Astrocyte of the cerebellum (primary cell): ENCODE results near the gene CALR3.

Experiments
- DNase-seq: peaks from one replicate; pipeline ENCODE4 v3.0.0-alpha.2; 2011; ENCODE audit warnings: low read depth
- H3K4me3 ChIP-seq: 2 replicates; pipeline ENCODE4 v1.5.1; 2011; ENCODE audit warnings: mild to moderate bottlenecking, low read depth, low read length, moderate library complexity
- in situ Hi-C: cut with HindIII; loops from 2 replicates; pipeline ENCODE4 v1.10.0; 2017; ENCODE audit warnings: low sequenced_read_pairs
- TF ChIP-seq, protein P1 (sequence below): IDR thresholded peaks from 2 replicates; pipeline ENCODE4 v1.5.1; 2012; ENCODE audit warnings: low read length, low read depth, moderate library complexity, mild to moderate bottlenecking; ENCODE audit errors: missing control alignments

CALR3 gene

GRCh38 chr19:16429759-16430091, 66.2 kb downstream of the CALR3 start:
- no peak overlapping the region for H3K4me3 ChIP-seq
- DNase-seq, result no peak
- TF ChIP-seq, protein P1, sequence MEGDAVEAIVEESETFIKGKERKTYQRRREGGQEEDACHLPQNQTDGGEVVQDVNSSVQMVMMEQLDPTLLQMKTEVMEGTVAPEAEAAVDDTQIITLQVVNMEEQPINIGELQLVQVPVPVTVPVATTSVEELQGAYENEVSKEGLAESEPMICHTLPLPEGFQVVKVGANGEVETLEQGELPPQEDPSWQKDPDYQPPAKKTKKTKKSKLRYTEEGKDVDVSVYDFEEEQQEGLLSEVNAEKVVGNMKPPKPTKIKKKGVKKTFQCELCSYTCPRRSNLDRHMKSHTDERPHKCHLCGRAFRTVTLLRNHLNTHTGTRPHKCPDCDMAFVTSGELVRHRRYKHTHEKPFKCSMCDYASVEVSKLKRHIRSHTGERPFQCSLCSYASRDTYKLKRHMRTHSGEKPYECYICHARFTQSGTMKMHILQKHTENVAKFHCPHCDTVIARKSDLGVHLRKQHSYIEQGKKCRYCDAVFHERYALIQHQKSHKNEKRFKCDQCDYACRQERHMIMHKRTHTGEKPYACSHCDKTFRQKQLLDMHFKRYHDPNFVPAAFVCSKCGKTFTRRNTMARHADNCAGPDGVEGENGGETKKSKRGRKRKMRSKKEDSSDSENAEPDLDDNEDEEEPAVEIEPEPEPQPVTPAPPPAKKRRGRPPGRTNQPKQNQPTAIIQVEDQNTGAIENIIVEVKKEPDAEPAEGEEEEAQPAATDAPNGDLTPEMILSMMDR, result no peak
- in situ Hi-C loops, result no loop called here

DNA sequence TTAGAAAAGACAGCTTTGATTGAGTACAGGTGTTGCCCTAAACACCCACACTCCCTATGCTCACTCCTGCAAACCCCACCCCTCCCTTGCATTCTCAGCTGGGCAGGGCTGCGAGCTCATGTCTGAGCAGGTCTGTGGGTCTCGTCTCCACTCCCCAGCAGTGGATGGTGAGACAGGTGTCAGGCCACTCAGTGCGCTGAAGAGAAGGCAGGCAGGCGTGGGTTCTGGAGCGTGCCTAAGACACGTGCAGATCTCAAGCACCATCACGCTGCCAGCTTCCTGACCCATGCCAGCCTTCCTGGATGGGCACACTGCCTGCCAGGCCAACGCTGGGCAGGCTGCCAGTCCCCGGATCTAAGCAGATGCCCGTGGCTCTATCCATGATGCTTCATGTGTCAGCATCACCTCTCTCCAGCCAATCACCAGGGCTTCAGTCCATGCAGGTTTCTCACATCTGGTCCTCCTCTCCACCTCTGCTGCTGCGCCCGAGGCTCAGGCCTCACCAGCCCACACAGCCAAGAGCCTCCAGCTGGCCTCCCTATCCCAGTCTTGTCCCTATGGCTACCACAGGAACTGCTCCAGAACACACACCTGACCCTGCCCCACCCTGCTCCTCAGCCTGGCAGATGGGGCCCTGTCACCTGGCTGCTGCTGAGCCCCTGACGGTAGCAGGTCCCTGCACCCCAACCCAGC, 66.8 kb downstream of the CALR3 start:
- in situ Hi-C loops, result no loop called here
- no peak overlapping the region for H3K4me3 ChIP-seq
- no peak for DNase-seq
- TF ChIP-seq, protein P1, result no peak
